ENCODE data around the gene UBE3A. TPM values are rescaled to one million over a fixed set of nuclear protein-coding genes. Genes with fewer than 3 reads are reported as not detected.

Gene UBE3A
- total RNA-seq, 4 donors from 2014 or later: 93.6 to 116 (median 95.3) TPM

DNA sequence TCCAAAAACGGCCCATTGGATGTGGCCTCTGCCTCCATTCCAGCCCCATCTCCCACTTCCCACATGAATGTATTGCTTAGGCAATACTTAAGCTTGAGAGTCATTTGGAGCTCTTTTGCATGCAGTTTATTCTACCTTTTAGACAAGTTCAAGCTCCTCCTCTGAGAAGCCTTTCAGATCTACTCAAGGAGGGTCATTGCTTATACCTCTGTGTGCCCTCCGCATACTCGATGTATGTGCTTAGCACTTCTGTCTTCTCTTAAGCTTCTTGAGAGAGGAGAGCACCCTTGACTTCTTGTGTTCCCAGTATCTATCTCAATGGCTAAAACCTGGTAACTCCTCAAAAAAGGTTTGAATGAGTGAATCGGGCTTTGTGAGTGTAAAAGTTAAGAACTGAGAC, 6.6 kb upstream of the UBE3A start:
- 89 to 91% methylated on average over 4 of the region's 4 CpGs for WGBS, 2 donors (ENCODE audit: low coverage in 1 of 2)
- no peak overlapping the region for H3K4me3 ChIP-seq
- no peak overlapping the region for H3K27ac ChIP-seq
- H3K9me3 ChIP-seq: no peaks in the 10 kb centered on the region
- H3K36me3 ChIP-seq: no peaks in the 10 kb centered on the region
- TF ChIP-seq, protein P1, sequence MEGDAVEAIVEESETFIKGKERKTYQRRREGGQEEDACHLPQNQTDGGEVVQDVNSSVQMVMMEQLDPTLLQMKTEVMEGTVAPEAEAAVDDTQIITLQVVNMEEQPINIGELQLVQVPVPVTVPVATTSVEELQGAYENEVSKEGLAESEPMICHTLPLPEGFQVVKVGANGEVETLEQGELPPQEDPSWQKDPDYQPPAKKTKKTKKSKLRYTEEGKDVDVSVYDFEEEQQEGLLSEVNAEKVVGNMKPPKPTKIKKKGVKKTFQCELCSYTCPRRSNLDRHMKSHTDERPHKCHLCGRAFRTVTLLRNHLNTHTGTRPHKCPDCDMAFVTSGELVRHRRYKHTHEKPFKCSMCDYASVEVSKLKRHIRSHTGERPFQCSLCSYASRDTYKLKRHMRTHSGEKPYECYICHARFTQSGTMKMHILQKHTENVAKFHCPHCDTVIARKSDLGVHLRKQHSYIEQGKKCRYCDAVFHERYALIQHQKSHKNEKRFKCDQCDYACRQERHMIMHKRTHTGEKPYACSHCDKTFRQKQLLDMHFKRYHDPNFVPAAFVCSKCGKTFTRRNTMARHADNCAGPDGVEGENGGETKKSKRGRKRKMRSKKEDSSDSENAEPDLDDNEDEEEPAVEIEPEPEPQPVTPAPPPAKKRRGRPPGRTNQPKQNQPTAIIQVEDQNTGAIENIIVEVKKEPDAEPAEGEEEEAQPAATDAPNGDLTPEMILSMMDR (IDR thresholded peaks at IDR 0.05): no peak
- no peaks in the 10 kb centered on the region for H3K4me1 ChIP-seq
- no peaks in the 10 kb centered on the region for H3K27me3 ChIP-seq
- no peak for ATAC-seq

DNA sequence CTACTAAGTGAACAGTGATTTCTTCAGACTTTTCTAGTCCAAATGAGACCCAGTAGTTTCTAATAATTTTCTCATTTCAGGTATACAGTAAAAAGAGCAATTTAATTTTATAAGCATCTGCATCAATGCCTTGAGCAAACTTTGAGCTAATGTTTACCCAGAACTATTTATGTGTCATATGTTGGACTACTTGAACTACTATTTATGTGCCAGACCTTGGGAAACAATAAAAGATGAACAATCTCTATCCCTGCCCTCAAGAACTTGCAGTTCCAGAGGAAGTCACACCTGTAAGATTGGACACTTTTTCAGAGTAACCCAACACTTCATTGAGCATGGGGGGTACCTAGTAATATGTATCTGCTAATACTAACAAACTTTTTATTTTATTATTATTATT, 2.3 kb upstream of the UBE3A start:
- Histone ChIP-seq H3K4me3 (no peak overlapping the region), H3K27me3 (no peaks in the 10 kb centered on the region), H3K27ac (no peak overlapping the region), H3K9me3 (no peaks in the 10 kb centered on the region), H3K4me1 (peaks cover 0 to 25% (median 5%) of the 10 kb centered on the region in 3 donors), H3K36me3 (no peaks in the 10 kb centered on the region)
- no peak for TF ChIP-seq POLR2A (IDR thresholded peaks at IDR 0.05)
- TF ChIP-seq, protein P1 (IDR thresholded peaks at IDR 0.05): no peak
- TF ChIP-seq POLR2AphosphoS5 (IDR thresholded peaks at IDR 0.05): no peak
- TF ChIP-seq EP300 (IDR thresholded peaks at IDR 0.05): no peak
- no peak for ATAC-seq

DNA sequence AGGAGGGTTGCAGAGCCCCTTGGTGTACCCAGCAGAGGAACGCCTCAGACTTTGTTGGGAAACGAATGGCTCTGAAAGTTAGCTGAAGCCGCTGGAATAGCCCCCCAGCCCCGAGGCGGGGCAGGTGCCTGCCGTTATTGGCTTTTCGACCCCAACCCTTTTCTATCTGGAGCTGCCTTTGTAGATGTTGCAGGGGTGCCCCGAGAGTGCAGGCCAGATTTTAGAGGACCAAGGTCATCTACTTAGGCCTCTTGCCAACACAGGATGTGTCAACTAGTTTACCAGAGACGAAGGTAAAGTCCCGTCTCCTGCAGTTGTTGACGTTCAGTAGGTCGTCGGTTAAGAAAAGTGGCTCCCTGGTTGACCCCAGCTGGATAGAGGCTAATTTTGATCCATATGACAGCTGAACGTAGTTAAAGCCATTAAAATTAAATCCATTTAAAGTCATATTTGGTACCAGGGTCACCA, 579 bp upstream of the UBE3A start:
- Histone ChIP-seq H3K27me3 (no peaks in the 10 kb centered on the region), H3K9me3 (no peaks in the 10 kb centered on the region), H3K4me1 (peaks cover 0 to 42% (median 5%) of the 10 kb centered on the region in 3 donors), H3K36me3 (no peaks in the 10 kb centered on the region), H3K27ac (peak overlapping the region; percentile 66 to 100 (median 96)), H3K4me3 (peak overlapping the region; percentile 72 to 86)
- TF ChIP-seq POLR2AphosphoS5 (IDR thresholded peaks at IDR 0.05): no peak
- no peak for TF ChIP-seq EP300 (IDR thresholded peaks at IDR 0.05)
- no peak for TF ChIP-seq POLR2A (IDR thresholded peaks at IDR 0.05)
- TF ChIP-seq, protein P1 (IDR thresholded peaks at IDR 0.05): peak in 1 of 4 experiments; percentile 2
- ATAC-seq: no peak
- 0 to 3% methylated on average over 4 to 12 of the region's 14 CpGs for WGBS, 2 donors (ENCODE audit: low coverage in 1 of 2)

DNA sequence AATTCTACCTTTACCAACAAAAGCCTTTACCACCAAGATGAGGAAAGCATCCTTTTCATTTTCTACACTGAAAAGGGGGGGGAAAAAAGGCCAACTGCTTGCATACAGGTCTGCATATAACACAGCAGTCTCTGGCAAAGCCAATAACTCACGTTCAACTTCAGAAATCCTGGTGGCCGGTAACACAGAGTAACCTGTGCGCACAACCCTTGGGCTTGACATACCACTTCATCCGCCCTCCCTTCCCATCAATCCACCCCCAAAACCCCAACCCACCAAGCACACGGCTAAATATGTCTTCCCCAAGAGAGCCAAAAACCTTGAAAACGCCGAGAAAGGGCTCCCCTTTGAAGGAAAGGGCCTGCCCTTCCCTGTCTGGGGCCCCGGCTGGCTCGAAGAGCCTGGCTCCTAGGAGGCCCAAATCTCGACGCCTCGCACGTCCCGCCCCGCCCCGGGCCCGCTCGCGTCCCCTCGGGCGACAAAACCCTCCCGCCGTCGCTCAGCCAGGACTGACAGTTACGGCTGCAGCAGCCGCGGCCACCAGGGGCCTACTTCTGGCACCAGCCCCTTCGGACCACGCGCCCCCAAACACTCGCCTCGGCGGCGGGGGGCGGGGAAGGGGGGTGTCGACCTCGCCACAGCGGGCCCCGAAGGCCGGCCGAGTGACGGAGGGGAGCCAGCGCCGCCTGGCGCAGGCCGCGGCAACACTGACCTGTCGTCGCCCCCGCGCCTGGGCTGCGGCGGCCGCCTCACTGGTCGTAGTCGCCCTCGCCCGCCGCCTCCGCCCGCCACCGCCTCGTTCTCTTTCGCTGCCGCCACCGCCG, 835 bp downstream of the UBE3A start:
- WGBS, 2 donors (ENCODE audit: low coverage in 1 of 2): 0% methylated on average over 3 of the region's 67 CpGs
- peaks cover 0 to 56% (median 5%) of the 10 kb centered on the region in 3 donors for H3K4me1 ChIP-seq
- ATAC-seq: peak; percentile 40

More for the DNA sequence above, 835 bp downstream of the UBE3A start:
- no peaks in the 10 kb centered on the region for H3K36me3 ChIP-seq
- no peaks in the 10 kb centered on the region for H3K27me3 ChIP-seq
- H3K9me3 ChIP-seq: no peaks in the 10 kb centered on the region
- peak overlapping the region; percentile 72 to 87 for H3K4me3 ChIP-seq
- no peak for TF ChIP-seq EP300 (IDR thresholded peaks at IDR 0.05)
- TF ChIP-seq, protein P1 (IDR thresholded peaks at IDR 0.05): peak; percentile 13 to 70 (median 24)
- H3K27ac ChIP-seq: peak overlapping the region; percentile 95 to 100 (median 96)
